22Rv1 (cell line): ENCODE measurements around the gene ORAI2.
A peak's percentile ranks its signal among the peaks of the same experiment; 100 is the strongest.

Source experiments
- H3K27ac ChIP-seq: fragments of 450-650 bp; 2 replicates; pipeline ENCODE4 v1.5.1; 2017
- CTCF ChIP-seq: fragments of 450-650 bp; IDR thresholded peaks from 2 replicates; pipeline ENCODE4 v1.5.1; 2017; ENCODE audit warnings: mild to moderate bottlenecking
- ZFX ChIP-seq: fragments of 450-650 bp; IDR thresholded peaks from 2 replicates; pipeline ENCODE4 v1.6.1; 2017; ENCODE audit warnings: antibody characterized with exemption, borderline replicate concordance

The ORAI2 gene

GRCh38 chr7:102433219-102434038 lies at the start of gene ORAI2:
Gene ORAI2, plus strand, starts transcription at chr7:102433575. Its CDS starts 5,382 bp downstream, at chr7:102438957.
- TF ChIP-seq ZFX (no peak), CTCF (no peak)
- H3K27ac ChIP-seq = peak within 1 kb of the TSS; percentile 74

- TF ChIP-seq CTCF (no peak), ZFX (no peak)
Observed at GRCh38 chr7:102387064-102387463, 46.3 kb upstream of the ORAI2 start.

GRCh38 chr7:102389810-102390209 lies 43.6 kb upstream of the ORAI2 start:
- TF ChIP-seq ZFX = no peak
- TF ChIP-seq CTCF = no peak
- H3K27ac ChIP-seq = peak overlapping the region; percentile 6; the same call in 1 of the 2 replicates

More at GRCh38 chr7:102387064-102387463, 46.3 kb upstream of the ORAI2 start:
- H3K27ac ChIP-seq = no peak overlapping the region

- H3K27ac ChIP-seq = peak overlapping the region; percentile 6; the same call in 1 of the 2 replicates
- TF ChIP-seq CTCF = peak; percentile 99
- TF ChIP-seq ZFX = no peak
Observed at GRCh38 chr7:102390697-102391484, 42.5 kb upstream of the ORAI2 start.

GRCh38 chr7:102392330-102392729 lies 41.0 kb upstream of the ORAI2 start:
- no peak overlapping the region for H3K27ac ChIP-seq
- TF ChIP-seq CTCF = no peak
- TF ChIP-seq ZFX = no peak

- no peak for TF ChIP-seq ZFX
- no peak for TF ChIP-seq CTCF
- H3K27ac ChIP-seq = no peak overlapping the region
Observed at GRCh38 chr7:102393467-102393866, 39.9 kb upstream of the ORAI2 start.

- peak overlapping the region; percentile 88 for H3K27ac ChIP-seq
Observed at GRCh38 chr7:102395592-102395872, 37.8 kb upstream of the ORAI2 start.

More at GRCh38 chr7:102395592-102395872, 37.8 kb upstream of the ORAI2 start:
- TF ChIP-seq ZFX (no peak), CTCF (no peak)
